Peyer's patch (tissue), 4 donors: ENCODE results near the gene KCNG1.

Source experiments
- CTCF ChIP-seq, 6 experiments: fragments of 450-650 bp in 4 of 6; fragments of 200-600 bp in 2 of 6; sonication (generic) in 1 of 6; IDR thresholded peaks; one replicate each; pipeline ENCODE4 v1.5.1; 2017 to 2019; ENCODE audit warnings: antibody characterized with exemption in 6 of 6, mild to moderate bottlenecking in 3 of 6, moderate library complexity in 1 of 6
- POLR2A ChIP-seq, 2 donors: fragments of 450-650 bp; IDR thresholded peaks; one replicate each; pipeline ENCODE4 v1.5.1; 2017; ENCODE audit warnings: antibody characterized with exemption in 2 of 2, mild to moderate bottlenecking in 2 of 2, moderate library complexity in 2 of 2

- TF ChIP-seq POLR2A (IDR thresholded peaks at IDR 0.05) (no peak), CTCF (IDR thresholded peaks at IDR 0.05) (no peak)
Measured at GRCh38 chr20:50999355-50999754, 23.6 kb downstream of the KCNG1 start.
